A673 (cell line): ENCODE data around the gene LAMA2.

Experiments used
- CTCF ChIP-seq: fragments of 300-800, 200-600 bp; sonication (generic); conservative IDR thresholded peaks from 2 replicates; pipeline ENCODE4 v1.5.1; 2017; ENCODE audit warnings: low read depth, mild to moderate bottlenecking, antibody characterized with exemption, low read length, moderate library complexity, mixed read lengths
- EZH2 ChIP-seq: fragments of 200-600 bp; sonication (generic); IDR thresholded peaks from 2 replicates; pipeline ENCODE4 v1.6.1; 2017; ENCODE audit warnings: borderline replicate concordance, low read depth, mild to moderate bottlenecking, mixed read lengths, antibody characterized with exemption, low read length; ENCODE audit not compliant: poor library complexity, severe bottlenecking

- TF ChIP-seq CTCF (no peak), EZH2 (no peak)
These were observed 572.3 kb downstream of the LAMA2 start for GRCh38 chr6:129455126-129455769.
